ENCODE results near the gene JCHAIN.

- TF ChIP-seq CTCF (conservative IDR thresholded peaks at IDR 0.05; ENCODE audit: low read depth, low read length): no peak
- no peak for TF ChIP-seq BHLHE40 (IDR thresholded peaks at IDR 0.05; ENCODE audit: low read depth, low read length)
- TF ChIP-seq USF2 (IDR thresholded peaks at IDR 0.05; ENCODE audit: low read depth, low read length): no peak
- TF ChIP-seq RAD21 (IDR thresholded peaks at IDR 0.05; ENCODE audit: low read length): no peak
- no peak for TF ChIP-seq MXI1 (IDR thresholded peaks at IDR 0.05; ENCODE audit: borderline replicate concordance, low read depth, low read length)
- no peak for TF ChIP-seq RFX5 (IDR thresholded peaks at IDR 0.05; ENCODE audit: low read depth, low read length)
- TF ChIP-seq POLR2A (IDR thresholded peaks at IDR 0.05; ENCODE audit: low read depth, low read length): no peak
- no peak for TF ChIP-seq CHD1 (IDR thresholded peaks at IDR 0.05; ENCODE audit: low read depth, low read length)
- TF ChIP-seq, protein P1, sequence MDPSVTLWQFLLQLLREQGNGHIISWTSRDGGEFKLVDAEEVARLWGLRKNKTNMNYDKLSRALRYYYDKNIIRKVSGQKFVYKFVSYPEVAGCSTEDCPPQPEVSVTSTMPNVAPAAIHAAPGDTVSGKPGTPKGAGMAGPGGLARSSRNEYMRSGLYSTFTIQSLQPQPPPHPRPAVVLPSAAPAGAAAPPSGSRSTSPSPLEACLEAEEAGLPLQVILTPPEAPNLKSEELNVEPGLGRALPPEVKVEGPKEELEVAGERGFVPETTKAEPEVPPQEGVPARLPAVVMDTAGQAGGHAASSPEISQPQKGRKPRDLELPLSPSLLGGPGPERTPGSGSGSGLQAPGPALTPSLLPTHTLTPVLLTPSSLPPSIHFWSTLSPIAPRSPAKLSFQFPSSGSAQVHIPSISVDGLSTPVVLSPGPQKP (IDR thresholded peaks at IDR 0.05; ENCODE audit: borderline replicate concordance, low read depth, low read length): no peak
- TF ChIP-seq SMC3 (IDR thresholded peaks at IDR 0.05; ENCODE audit: low read depth, low read length): no peak
- no peak for TF ChIP-seq RCOR1 (IDR thresholded peaks at IDR 0.05; ENCODE audit: insufficient replicate concordance, low read length)
- TF ChIP-seq NFE2L2 (IDR thresholded peaks at IDR 0.05; ENCODE audit: low read depth, low read length): no peak
- TF ChIP-seq MAZ (IDR thresholded peaks at IDR 0.05; ENCODE audit: borderline replicate concordance, low read depth, low read length): no peak
- TF ChIP-seq CEBPB (IDR thresholded peaks at IDR 0.05; ENCODE audit: low read depth, low read length): no peak
Observed at GRCh38 chr4:70701271-70701670, 35.0 kb upstream of the JCHAIN start.

Data from IMR-90 (cell line).